Hepatocyte (in vitro differentiated cells): ENCODE measurements around the gene TGFBI. TPM values are rescaled to one million over a fixed set of nuclear protein-coding genes. Genes with fewer than 3 reads are reported as not detected.

Source experiments
- DNase-seq: peaks from one replicate; pipeline ENCODE4 v3.0.0-alpha.2; 2016; ENCODE audit warnings: low spot score
- H2AFZ ChIP-seq: fragments of 200-600 bp; sonication (generic); 2 replicates; pipeline ENCODE4 v1.6.0; 2016; ENCODE audit warnings: antibody characterized with exemption, mild to moderate bottlenecking
- H3K27ac ChIP-seq: fragments of 200-600 bp; sonication (generic); 2 replicates; pipeline ENCODE4 v1.5.1; 2016; ENCODE audit warnings: mild to moderate bottlenecking
- H3K27me3 ChIP-seq: fragments of 200-600 bp; sonication (generic); 2 replicates; pipeline ENCODE4 v1.6.1; 2016
- H3K36me3 ChIP-seq: fragments of 200-600 bp; sonication (generic); replicated peaks from 2 replicates; pipeline ENCODE4 v1.5.1; 2016; ENCODE audit warnings: low read depth; ENCODE audit not compliant: insufficient read depth
- H3K4me1 ChIP-seq: fragments of 200-600 bp; sonication (generic); 2 replicates; pipeline ENCODE4 v1.5.1; 2016; ENCODE audit warnings: mild to moderate bottlenecking, moderate library complexity; ENCODE audit not compliant: insufficient read depth
- H3K4me2 ChIP-seq: fragments of 200-600 bp; sonication (generic); 2 replicates; pipeline ENCODE4 v1.6.0; 2016
- H3K4me3 ChIP-seq: fragments of 200-600 bp; sonication (generic); 2 replicates; pipeline ENCODE4 v1.5.1; 2016; ENCODE audit warnings: mild to moderate bottlenecking
- H3K79me2 ChIP-seq: fragments of 200-600 bp; sonication (generic); 2 replicates; pipeline ENCODE4 v1.6.0; 2017; ENCODE audit warnings: mild to moderate bottlenecking
- H3K9me2 ChIP-seq: fragments of 200-600 bp; sonication (generic); replicated peaks from 2 replicates; pipeline ENCODE4 v1.6.0; 2017; ENCODE audit warnings: mild to moderate bottlenecking; ENCODE audit not compliant: insufficient read depth
- H3K9me3 ChIP-seq: fragments of 200-600 bp; sonication (generic); 2 replicates; pipeline ENCODE4 v1.5.1; 2016; ENCODE audit warnings: low read depth, mild to moderate bottlenecking
- H4K20me1 ChIP-seq: fragments of 200-600 bp; sonication (generic); 2 replicates; pipeline ENCODE4 v1.6.0; 2016; ENCODE audit warnings: mild to moderate bottlenecking; ENCODE audit not compliant: insufficient read depth, poor library complexity, severe bottlenecking
- EZH2 ChIP-seq: fragments of 200-600 bp; sonication (generic); IDR thresholded peaks from 2 replicates; pipeline ENCODE4 v1.6.1; 2016; ENCODE audit warnings: antibody characterized with exemption, mild to moderate bottlenecking, borderline replicate concordance
- EZH2phosphoT487 ChIP-seq: fragments of 200-600 bp; sonication (generic); IDR thresholded peaks from one replicate; pipeline ENCODE4 v1.6.1; 2018; ENCODE audit warnings: antibody characterized with exemption, mild to moderate bottlenecking, low read depth, moderate library complexity; ENCODE audit not compliant: unreplicated experiment, severe bottlenecking
- WGBS: methylation state at CpG from one replicate; pipeline ENCODE4 v1.1.6; 2016; ENCODE audit warnings: low lambda C conversion rate; ENCODE audit errors: missing lambda C conversion rate; 5-methylcytosine and 5-hydroxymethylcytosine counted together
- polyA plus RNA-seq: library from polyadenylated mRNA; unstranded; fragments of >200 nt; fragmentation: Nextera tagmentation; extraction: Ambion mirVana; gene quantifications from 2 replicates; pipeline ENCODE4 v1.2.1, GENCODE V29; 2016
- total RNA-seq: library from RNA; depleted of rRNA; stranded (reverse); fragments of >200 nt; gene quantifications from 2 replicates; pipeline ENCODE4 v1.2.3, GENCODE V29; 2014
- TF ChIP-seq, protein P1 (sequence below): fragments of 200-600 bp; sonication (generic); IDR thresholded peaks from 2 replicates; pipeline ENCODE4 v1.5.1; 2016; ENCODE audit warnings: antibody characterized with exemption, mild to moderate bottlenecking; ENCODE audit not compliant: poor library complexity

TGFBI gene
- total and polyA plus RNA-seq, 2 experiments from 2014 or later: 396 to 401 TPM

DNA sequence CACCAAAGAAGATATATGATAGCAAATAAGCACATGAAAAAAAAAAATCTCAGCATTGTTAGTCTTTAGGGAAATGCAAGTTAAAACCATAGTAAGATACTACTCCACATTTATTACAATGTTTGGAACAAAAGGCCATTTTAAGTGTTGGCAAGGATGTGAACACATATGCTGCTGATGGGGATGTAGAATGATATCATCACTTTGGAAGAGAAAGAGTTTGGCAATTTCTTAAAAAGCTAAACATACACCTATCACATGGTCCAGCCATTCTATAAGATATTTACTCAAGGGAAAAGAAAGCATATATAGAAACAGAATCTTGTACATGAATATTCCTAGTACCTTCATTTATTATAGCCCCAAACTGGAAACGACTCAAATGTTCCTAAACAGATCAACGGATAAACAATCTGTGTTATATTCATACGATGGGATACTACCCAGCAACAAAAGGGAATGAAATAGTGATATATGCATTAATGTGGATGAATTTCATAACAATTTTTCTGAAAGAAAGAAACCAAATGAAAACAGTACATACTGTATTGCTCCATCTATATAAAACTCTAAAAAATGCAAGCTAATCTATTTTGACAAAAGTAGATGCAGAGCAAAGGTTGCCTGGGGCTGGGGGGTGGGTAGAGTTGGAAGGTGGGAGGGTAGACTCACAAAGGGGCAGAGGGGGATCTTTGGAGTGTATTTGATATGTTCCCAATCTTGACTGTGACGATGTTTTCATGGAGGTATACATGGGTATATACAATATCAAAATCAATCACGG is 58.2 kb downstream of the TGFBI start:
- Histone ChIP-seq H3K27me3 (no peaks in the 10 kb centered on the region), H3K27ac (no peak overlapping the region), H3K36me3 (no peaks in the 10 kb centered on the region), H3K4me1 (no peaks in the 10 kb centered on the region), H3K4me3 (no peak overlapping the region), H4K20me1 (no peaks in the 10 kb centered on the region), H2AFZ (no peak overlapping the region), H3K9me2 (no peaks in the 10 kb centered on the region), H3K9me3 (no peaks in the 10 kb centered on the region), H3K4me2 (no peak overlapping the region), H3K79me2 (no peaks in the 10 kb centered on the region)
- WGBS: 85% methylated on average over 5 of the region's 5 CpGs
- no peak for TF ChIP-seq EZH2
- TF ChIP-seq, protein P1, sequence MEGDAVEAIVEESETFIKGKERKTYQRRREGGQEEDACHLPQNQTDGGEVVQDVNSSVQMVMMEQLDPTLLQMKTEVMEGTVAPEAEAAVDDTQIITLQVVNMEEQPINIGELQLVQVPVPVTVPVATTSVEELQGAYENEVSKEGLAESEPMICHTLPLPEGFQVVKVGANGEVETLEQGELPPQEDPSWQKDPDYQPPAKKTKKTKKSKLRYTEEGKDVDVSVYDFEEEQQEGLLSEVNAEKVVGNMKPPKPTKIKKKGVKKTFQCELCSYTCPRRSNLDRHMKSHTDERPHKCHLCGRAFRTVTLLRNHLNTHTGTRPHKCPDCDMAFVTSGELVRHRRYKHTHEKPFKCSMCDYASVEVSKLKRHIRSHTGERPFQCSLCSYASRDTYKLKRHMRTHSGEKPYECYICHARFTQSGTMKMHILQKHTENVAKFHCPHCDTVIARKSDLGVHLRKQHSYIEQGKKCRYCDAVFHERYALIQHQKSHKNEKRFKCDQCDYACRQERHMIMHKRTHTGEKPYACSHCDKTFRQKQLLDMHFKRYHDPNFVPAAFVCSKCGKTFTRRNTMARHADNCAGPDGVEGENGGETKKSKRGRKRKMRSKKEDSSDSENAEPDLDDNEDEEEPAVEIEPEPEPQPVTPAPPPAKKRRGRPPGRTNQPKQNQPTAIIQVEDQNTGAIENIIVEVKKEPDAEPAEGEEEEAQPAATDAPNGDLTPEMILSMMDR: no peak
- no peak for TF ChIP-seq EZH2phosphoT487
- DNase-seq: no peak

DNA sequence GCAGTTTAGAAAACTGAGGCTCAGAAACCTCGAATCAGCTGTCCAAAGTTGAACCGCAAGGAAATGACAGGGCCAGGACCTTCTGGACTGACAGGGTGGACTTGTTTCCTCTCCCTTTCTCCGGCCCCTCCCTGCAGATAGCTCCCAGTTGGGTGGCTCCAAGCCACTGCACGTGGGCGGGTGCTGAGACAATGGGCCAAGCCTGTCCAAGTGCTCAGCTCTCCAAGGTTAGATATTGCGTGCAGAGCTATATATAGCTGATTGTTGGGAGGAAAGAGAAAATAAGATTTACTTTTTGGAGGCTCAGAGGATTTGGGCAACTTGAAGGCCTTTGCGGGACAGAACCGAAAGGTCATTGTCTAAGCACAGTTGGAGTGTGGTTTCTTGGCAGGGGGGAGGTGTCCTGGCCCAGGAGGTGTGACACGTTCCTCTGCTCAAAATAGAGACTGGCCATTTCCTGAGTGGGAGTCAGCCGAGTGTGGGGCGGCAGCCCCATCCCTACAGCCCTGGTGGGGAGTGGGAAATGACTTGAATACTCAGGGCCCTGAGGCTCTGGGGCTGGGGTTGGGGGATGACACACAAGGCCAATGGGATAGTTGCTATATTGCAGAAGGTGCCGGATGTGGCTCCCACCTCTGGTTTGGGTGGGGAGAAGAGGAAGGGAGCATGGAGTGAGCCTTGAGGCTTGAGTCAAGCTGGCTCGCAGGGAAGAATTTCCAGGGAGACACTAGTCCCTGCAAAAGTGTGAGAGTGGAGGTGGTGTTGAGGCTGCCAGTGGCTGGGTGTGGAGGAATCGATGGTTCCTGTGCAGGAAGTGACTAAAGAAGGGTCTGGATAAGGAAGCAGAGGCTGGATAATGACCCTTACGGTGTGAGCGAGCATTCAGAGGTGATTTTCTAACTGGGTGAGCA is 59.4 kb downstream of the TGFBI start:
- no peaks in the 10 kb centered on the region for H4K20me1 ChIP-seq
- no peaks in the 10 kb centered on the region for H3K9me3 ChIP-seq
- H3K4me3 ChIP-seq: no peak overlapping the region
- no peak for DNase-seq
- 88% methylated on average over 16 of the region's 16 CpGs for WGBS
- TF ChIP-seq, protein P1: no peak
- no peak for TF ChIP-seq EZH2phosphoT487
- TF ChIP-seq EZH2: no peak
- H2AFZ ChIP-seq: no peak overlapping the region
- H3K27ac ChIP-seq: no peak overlapping the region
- H3K4me1 ChIP-seq: no peaks in the 10 kb centered on the region
- H3K36me3 ChIP-seq: no peaks in the 10 kb centered on the region
- no peaks in the 10 kb centered on the region for H3K9me2 ChIP-seq
- no peaks in the 10 kb centered on the region for H3K79me2 ChIP-seq
- no peaks in the 10 kb centered on the region for H3K27me3 ChIP-seq
- H3K4me2 ChIP-seq: no peak overlapping the region

DNA sequence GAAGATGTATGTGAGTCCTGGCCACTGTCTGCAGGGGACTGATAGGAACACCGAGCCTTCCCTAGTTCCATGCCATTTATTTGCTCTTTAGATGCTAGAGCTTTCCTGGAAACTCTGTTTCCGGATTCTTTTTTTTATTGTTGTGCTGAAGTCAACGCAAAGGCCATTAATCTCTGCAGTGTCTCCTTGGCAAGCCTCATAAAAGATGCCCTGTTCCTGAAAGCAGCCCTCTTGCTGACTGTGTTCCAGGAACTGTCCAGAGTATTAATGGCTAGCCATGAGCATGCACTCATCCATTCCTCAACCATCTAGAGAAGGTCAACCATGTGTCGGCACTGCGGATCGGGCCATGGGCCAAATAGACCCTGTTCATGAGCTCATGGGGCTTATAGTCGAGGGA is 61.0 kb downstream of the TGFBI start:
- peaks cover 2% of the 10 kb centered on the region for H3K4me1 ChIP-seq
- no peak overlapping the region for H2AFZ ChIP-seq
- DNase-seq: no peak
- WGBS: 57% methylated on average over 7 of the region's 7 CpGs
- no peaks in the 10 kb centered on the region for H4K20me1 ChIP-seq
- no peak overlapping the region for H3K4me2 ChIP-seq
- TF ChIP-seq, protein P1: no peak
- TF ChIP-seq EZH2phosphoT487: no peak
- no peak for TF ChIP-seq EZH2
- H3K27me3 ChIP-seq: no peaks in the 10 kb centered on the region
- H3K4me3 ChIP-seq: no peak overlapping the region
- H3K9me2 ChIP-seq: no peaks in the 10 kb centered on the region
- no peaks in the 10 kb centered on the region for H3K79me2 ChIP-seq
- no peaks in the 10 kb centered on the region for H3K36me3 ChIP-seq
- H3K27ac ChIP-seq: no peak overlapping the region
- no peaks in the 10 kb centered on the region for H3K9me3 ChIP-seq
